GM23248 (cell line): ENCODE results near the gene MBOAT1.

Experiments used
- EZH2 ChIP-seq: fragments of 200-600 bp; sonication (generic); IDR thresholded peaks from 2 replicates; pipeline ENCODE4 v1.6.1; 2018; ENCODE audit warnings: antibody characterized with exemption, mild to moderate bottlenecking; ENCODE audit not compliant: insufficient read depth, poor library complexity, severe bottlenecking
- EZH2phosphoT487 ChIP-seq: fragments of 200-600 bp; sonication (generic); IDR thresholded peaks from 2 replicates; pipeline ENCODE4 v1.6.1; 2018; ENCODE audit warnings: antibody characterized with exemption, moderate library complexity, mild to moderate bottlenecking, low read depth; ENCODE audit not compliant: insufficient read depth

GRCh38 chr6:20183706-20184105 is 28.6 kb downstream of the MBOAT1 start:
- TF ChIP-seq EZH2: no peak
- TF ChIP-seq EZH2phosphoT487: no peak
